ENCODE measurements around the gene PMPCA.

GRCh38 chr9:136397643-136398042 lies 12.8 kb upstream of the PMPCA start:
- TF ChIP-seq CTCF (IDR thresholded peaks at IDR 0.05; ENCODE audit: low read depth, low read length, missing input control) (no peak), GABPA (IDR thresholded peaks at IDR 0.05 in 1 of 2, conservative IDR thresholded peaks at IDR 0.05 in 1 of 2) (no peak), ZBTB33 (IDR thresholded peaks at IDR 0.05) (no peak), TAF1 (conservative IDR thresholded peaks at IDR 0.05) (no peak), YY1 (IDR thresholded peaks at IDR 0.05) (no peak), ATF3 (IDR thresholded peaks at IDR 0.05) (no peak), REST (IDR thresholded peaks at IDR 0.05) (no peak), SP1 (IDR thresholded peaks at IDR 0.05) (no peak), RXRA (IDR thresholded peaks at IDR 0.05) (no peak)

All from liver (tissue), 3 donors.